GM20000 (cell line): ENCODE data around the gene ATP6V1F.
"Not testable (repeated sequence)": the region's sequence is repeated elsewhere in the genome, so short reads cannot be mapped to it uniquely, and the experiment has no call there.

Experiments used
- DNase-seq: peaks from one replicate; pipeline ENCODE4 v3.0.0; 2012; ENCODE audit warnings: low spot score
- CTCF ChIP-seq: IDR thresholded peaks from 2 replicates; pipeline ENCODE4 v1.5.1; 2012; ENCODE audit warnings: mild to moderate bottlenecking, control low read depth; ENCODE audit errors: extremely low read depth, missing control alignments

ATP6V1F gene

DNA sequence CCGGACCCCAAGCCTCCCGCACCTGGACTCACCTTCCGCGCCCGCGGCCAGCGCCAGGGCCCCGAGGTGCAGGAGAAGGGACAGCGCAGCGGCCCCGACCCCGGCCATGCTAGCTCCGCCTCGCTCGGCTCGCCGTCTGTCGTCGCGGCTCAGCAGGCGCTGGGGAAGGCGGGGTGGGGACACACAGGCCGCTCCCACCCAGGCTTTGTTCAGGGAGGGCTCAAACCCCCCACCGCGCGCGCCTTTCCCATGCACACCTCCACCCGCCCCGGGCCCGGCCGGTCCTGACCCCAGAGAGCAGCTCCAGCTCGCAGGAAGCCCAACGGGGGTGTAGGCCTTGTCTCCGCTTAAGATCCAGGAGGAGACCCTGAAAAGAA, 47.9 kb downstream of the ATP6V1F start, which contains the start of gene KCP:
Gene KCP, minus strand, starts transcription at position 141 of the 377 bp plus-strand sequence. Its CDS starts 33 bp downstream, at position 108.
- no peak for DNase-seq
- TF ChIP-seq CTCF, result no peak

- no peak for DNase-seq
- no peak for TF ChIP-seq CTCF
Observed at GRCh38 chr7:128911423-128912031, 48.9 kb downstream of the ATP6V1F start.

DNA sequence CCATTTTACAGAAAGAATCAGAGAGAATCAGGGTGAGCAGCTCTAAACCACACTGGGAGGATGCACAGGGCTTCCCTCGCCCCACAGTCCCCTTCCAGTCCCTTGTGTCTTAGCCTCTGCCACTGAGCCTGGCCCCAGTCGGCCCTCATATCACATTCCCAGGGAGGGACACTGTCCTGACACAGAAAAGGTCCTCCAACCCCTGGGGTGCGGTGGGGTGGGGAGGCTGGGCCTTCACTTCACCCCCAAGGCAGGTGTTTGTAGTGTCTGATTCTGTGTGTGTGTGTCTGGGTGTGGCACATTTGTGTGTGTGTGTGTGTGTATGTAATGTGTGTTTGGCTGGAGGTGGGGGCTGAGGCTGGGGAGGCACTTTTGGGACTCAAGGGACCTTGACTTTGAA, 49.6 kb downstream of the ATP6V1F start:
- TF ChIP-seq CTCF, result no peak

GRCh38 chr7:128912709-128913495, 50.2 kb downstream of the ATP6V1F start:
- DNase-seq, result not testable (repeated sequence)

More for the DNA sequence above, 49.6 kb downstream of the ATP6V1F start:
- no peak for DNase-seq

GRCh38 chr7:128913870-128914565, 51.4 kb downstream of the ATP6V1F start:
- no peak for DNase-seq
- no peak for TF ChIP-seq CTCF

- DNase-seq, result peak; percentile 86
- TF ChIP-seq CTCF, result no peak
Observed at GRCh38 chr7:128914566-128915151, 52.0 kb downstream of the ATP6V1F start.

- TF ChIP-seq CTCF, result no peak
- DNase-seq, result peak; percentile 53
Observed at GRCh38 chr7:128915271-128915819, 52.7 kb downstream of the ATP6V1F start.
